KOPT-K1 (cell line): Measurements from ENCODE around the gene APLN.
A peak's percentile ranks its signal among the peaks of the same experiment; 100 is the strongest.

Experiments used
- H3K27ac ChIP-seq: fragments of 200-600 bp; sonication (generic); 2 replicates; pipeline ENCODE4 v1.5.1; 2016; ENCODE audit warnings: antibody characterized with exemption, mild to moderate bottlenecking, low read depth, low read length; ENCODE audit not compliant: poor library complexity, severe bottlenecking
- H3K36me3 ChIP-seq: fragments of 200-600 bp; sonication (generic); 2 replicates; pipeline ENCODE4 v1.5.1; 2017; ENCODE audit warnings: antibody characterized with exemption, mild to moderate bottlenecking, low read length, moderate library complexity; ENCODE audit not compliant: insufficient read depth
- H3K9me3 ChIP-seq: fragments of 200-600 bp; sonication (generic); 2 replicates; pipeline ENCODE4 v1.5.1; 2017; ENCODE audit warnings: antibody characterized with exemption, low read length, mild to moderate bottlenecking; ENCODE audit not compliant: insufficient read depth, poor library complexity, severe bottlenecking

APLN gene

GRCh38 chrX:129637217-129638109, 17.3 kb downstream of the APLN start:
- Histone ChIP-seq H3K36me3 (no peaks in the 10 kb centered on the region), H3K9me3 (no peaks in the 10 kb centered on the region), H3K27ac (peak overlapping the region; percentile 49)

- H3K27ac ChIP-seq: no peak overlapping the region
- no peaks in the 10 kb centered on the region for H3K36me3 ChIP-seq
- no peaks in the 10 kb centered on the region for H3K9me3 ChIP-seq
Observed at GRCh38 chrX:129636175-129636681, 18.5 kb downstream of the APLN start.

- Histone ChIP-seq H3K27ac (no peak overlapping the region), H3K36me3 (no peaks in the 10 kb centered on the region), H3K9me3 (no peaks in the 10 kb centered on the region)
Observed at GRCh38 chrX:129634541-129634940, 20.2 kb downstream of the APLN start.

- H3K9me3 ChIP-seq: no peaks in the 10 kb centered on the region
- no peaks in the 10 kb centered on the region for H3K36me3 ChIP-seq
- H3K27ac ChIP-seq: no peak overlapping the region
Observed at GRCh38 chrX:129632443-129632842, 22.3 kb downstream of the APLN start.

- H3K9me3 ChIP-seq: no peaks in the 10 kb centered on the region
- H3K27ac ChIP-seq: no peak overlapping the region
- no peaks in the 10 kb centered on the region for H3K36me3 ChIP-seq
Observed at GRCh38 chrX:129631849-129632248, 22.9 kb downstream of the APLN start.

- Histone ChIP-seq H3K27ac (no peak overlapping the region), H3K36me3 (no peaks in the 10 kb centered on the region), H3K9me3 (no peaks in the 10 kb centered on the region)
Observed at GRCh38 chrX:129629837-129630236, 24.9 kb downstream of the APLN start.

- no peak overlapping the region for H3K27ac ChIP-seq
- no peaks in the 10 kb centered on the region for H3K36me3 ChIP-seq
- no peaks in the 10 kb centered on the region for H3K9me3 ChIP-seq
Observed at GRCh38 chrX:129626026-129626425, 28.7 kb downstream of the APLN start.

GRCh38 chrX:129622757-129623301, 31.9 kb downstream of the APLN start:
- H3K9me3 ChIP-seq: no peaks in the 10 kb centered on the region
- H3K36me3 ChIP-seq: no peaks in the 10 kb centered on the region
- H3K27ac ChIP-seq: peak overlapping the region; percentile 68

- no peaks in the 10 kb centered on the region for H3K9me3 ChIP-seq
- H3K27ac ChIP-seq: no peak overlapping the region
- no peaks in the 10 kb centered on the region for H3K36me3 ChIP-seq
Observed at GRCh38 chrX:129618997-129619396, 35.8 kb downstream of the APLN start.

- Histone ChIP-seq H3K36me3 (no peaks in the 10 kb centered on the region), H3K9me3 (no peaks in the 10 kb centered on the region), H3K27ac (no peak overlapping the region)
Observed at GRCh38 chrX:129617420-129617819, 37.3 kb downstream of the APLN start.

GRCh38 chrX:129614481-129615255, 40.1 kb downstream of the APLN start:
- Histone ChIP-seq H3K27ac (no peak overlapping the region), H3K36me3 (no peaks in the 10 kb centered on the region), H3K9me3 (no peaks in the 10 kb centered on the region)

GRCh38 chrX:129613596-129613995, 41.2 kb downstream of the APLN start:
- Histone ChIP-seq H3K9me3 (no peaks in the 10 kb centered on the region), H3K36me3 (no peaks in the 10 kb centered on the region), H3K27ac (no peak overlapping the region)

GRCh38 chrX:129612396-129612795, 42.4 kb downstream of the APLN start:
- no peak overlapping the region for H3K27ac ChIP-seq
- H3K36me3 ChIP-seq: no peaks in the 10 kb centered on the region
- H3K9me3 ChIP-seq: no peaks in the 10 kb centered on the region

GRCh38 chrX:129609395-129609794, 45.4 kb downstream of the APLN start:
- Histone ChIP-seq H3K9me3 (no peaks in the 10 kb centered on the region), H3K36me3 (no peaks in the 10 kb centered on the region), H3K27ac (no peak overlapping the region)

- no peaks in the 10 kb centered on the region for H3K36me3 ChIP-seq
- H3K27ac ChIP-seq: no peak overlapping the region
- no peaks in the 10 kb centered on the region for H3K9me3 ChIP-seq
Observed at GRCh38 chrX:129608496-129608895, 46.3 kb downstream of the APLN start.
